ENCODE measurements around the gene GPBAR1. TPM values are rescaled to one million over a fixed set of nuclear protein-coding genes. Genes with fewer than 3 reads are reported as not detected.

GPBAR1 gene
- total and polyA plus RNA-seq, 2 of the 8 experiments (the other 6 are each of a cell fraction or from before 2014, with no cell fraction given) = 0.32 to 0.59 TPM

GRCh38 chr2:218253232-218253625 is 7.6 kb upstream of the GPBAR1 start (continued):
- TF ChIP-seq EGR1 (IDR thresholded peaks at IDR 0.05; ENCODE audit: borderline replicate concordance, low read depth, low read length) = no peak
- TF ChIP-seq SP1 (IDR thresholded peaks at IDR 0.05; ENCODE audit: low read depth, low read length) = no peak
- no peak for TF ChIP-seq FOSL1 (IDR thresholded peaks at IDR 0.05; ENCODE audit: insufficient read depth, low read depth, low read length)
- no peak for TF ChIP-seq GABPA (IDR thresholded peaks at IDR 0.05; ENCODE audit: borderline replicate concordance, insufficient read depth, low read length)
- TF ChIP-seq TAF1 (IDR thresholded peaks at IDR 0.05; ENCODE audit: low read depth, low read length) = no peak
- no peak for TF ChIP-seq TEAD4 (IDR thresholded peaks at IDR 0.05; ENCODE audit: low read depth, low read length)
- no peak for TF ChIP-seq NRF1 (IDR thresholded peaks at IDR 0.05; ENCODE audit: low read depth, low read length)
- no peak for TF ChIP-seq ATF2 (IDR thresholded peaks at IDR 0.05; ENCODE audit: low read length)
- TF ChIP-seq MAX (IDR thresholded peaks at IDR 0.05) = no peak
- TF ChIP-seq YY1 (IDR thresholded peaks at IDR 0.05; ENCODE audit: low read depth, low read length) = no peak
